ENCODE results near the gene PDS5A.

DNA sequence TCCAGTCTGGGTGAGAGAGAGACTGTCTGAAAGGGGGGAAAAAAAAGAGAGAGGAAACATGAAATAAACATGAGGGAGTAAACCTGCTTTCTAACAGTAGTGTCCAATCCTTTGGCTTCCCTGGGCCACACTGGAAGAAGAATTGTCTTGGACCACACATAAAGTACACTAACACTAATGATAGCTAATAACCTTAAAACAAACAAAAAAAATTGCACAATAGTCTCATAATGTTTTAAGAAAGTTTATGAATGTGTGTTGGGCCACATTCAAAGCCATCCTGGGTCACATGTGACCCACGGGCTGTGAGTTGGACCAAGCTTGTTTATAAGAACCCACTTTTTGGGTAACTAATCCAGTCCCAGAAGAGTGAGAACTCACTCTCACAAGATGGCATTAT is 30.3 kb downstream of the PDS5A start:
- TF ChIP-seq, protein P1, sequence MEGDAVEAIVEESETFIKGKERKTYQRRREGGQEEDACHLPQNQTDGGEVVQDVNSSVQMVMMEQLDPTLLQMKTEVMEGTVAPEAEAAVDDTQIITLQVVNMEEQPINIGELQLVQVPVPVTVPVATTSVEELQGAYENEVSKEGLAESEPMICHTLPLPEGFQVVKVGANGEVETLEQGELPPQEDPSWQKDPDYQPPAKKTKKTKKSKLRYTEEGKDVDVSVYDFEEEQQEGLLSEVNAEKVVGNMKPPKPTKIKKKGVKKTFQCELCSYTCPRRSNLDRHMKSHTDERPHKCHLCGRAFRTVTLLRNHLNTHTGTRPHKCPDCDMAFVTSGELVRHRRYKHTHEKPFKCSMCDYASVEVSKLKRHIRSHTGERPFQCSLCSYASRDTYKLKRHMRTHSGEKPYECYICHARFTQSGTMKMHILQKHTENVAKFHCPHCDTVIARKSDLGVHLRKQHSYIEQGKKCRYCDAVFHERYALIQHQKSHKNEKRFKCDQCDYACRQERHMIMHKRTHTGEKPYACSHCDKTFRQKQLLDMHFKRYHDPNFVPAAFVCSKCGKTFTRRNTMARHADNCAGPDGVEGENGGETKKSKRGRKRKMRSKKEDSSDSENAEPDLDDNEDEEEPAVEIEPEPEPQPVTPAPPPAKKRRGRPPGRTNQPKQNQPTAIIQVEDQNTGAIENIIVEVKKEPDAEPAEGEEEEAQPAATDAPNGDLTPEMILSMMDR (IDR thresholded peaks at IDR 0.05) = no peak
- no peak for TF ChIP-seq ZFX (IDR thresholded peaks at IDR 0.05; ENCODE audit: borderline replicate concordance)
